Measurements from ENCODE around the gene CGB1.
A peak's percentile ranks its signal among the peaks of the same experiment; 100 is the strongest.
"Not testable (repeated sequence)": the region's sequence is repeated elsewhere in the genome, so short reads cannot be mapped to it uniquely, and the experiment has no call there.

CGB1 gene

GRCh38 chr19:49038111-49038510 lies 1.4 kb upstream of the CGB1 start:
- peak overlapping the region; percentile 26 for H3K27ac ChIP-seq (ENCODE audit: poor library complexity, severe bottlenecking)
- not testable (repeated sequence) for DNase-seq (ENCODE audit: low spot score); H3K9me3 ChIP-seq (ENCODE audit: severe bottlenecking); H3K4me1 ChIP-seq (ENCODE audit: insufficient read depth, poor library complexity, severe bottlenecking); ATAC-seq (ENCODE audit: low read depth); H3K27me3 ChIP-seq (ENCODE audit: insufficient read depth, poor library complexity, severe bottlenecking); H3K36me3 ChIP-seq (ENCODE audit: low read depth); H3K4me3 ChIP-seq (ENCODE audit: severe bottlenecking)

- H3K4me3 ChIP-seq (ENCODE audit: severe bottlenecking); H3K27ac ChIP-seq (ENCODE audit: poor library complexity, severe bottlenecking); H3K9me3 ChIP-seq (ENCODE audit: severe bottlenecking); DNase-seq (ENCODE audit: low spot score); ATAC-seq (ENCODE audit: low read depth); H3K36me3 ChIP-seq (ENCODE audit: low read depth); H3K4me1 ChIP-seq (ENCODE audit: insufficient read depth, poor library complexity, severe bottlenecking); H3K27me3 ChIP-seq (ENCODE audit: insufficient read depth, poor library complexity, severe bottlenecking): not testable (repeated sequence)
- peak; percentile 52 for TF ChIP-seq CTCF (IDR thresholded peaks at IDR 0.05; ENCODE audit: poor library complexity, severe bottlenecking)
Observed at GRCh38 chr19:49031642-49032301, 4.9 kb downstream of the CGB1 start, which contains the start of gene CGB2. Gene CGB2, plus strand, starts transcription at chr19:49031890. Its CDS starts 206 bp downstream, at chr19:49032096.

- not testable (repeated sequence) for H3K36me3 ChIP-seq (ENCODE audit: low read depth); H3K27me3 ChIP-seq (ENCODE audit: insufficient read depth, poor library complexity, severe bottlenecking); ATAC-seq (ENCODE audit: low read depth); H3K27ac ChIP-seq (ENCODE audit: poor library complexity, severe bottlenecking); H3K4me3 ChIP-seq (ENCODE audit: severe bottlenecking); H3K9me3 ChIP-seq (ENCODE audit: severe bottlenecking); H3K4me1 ChIP-seq (ENCODE audit: insufficient read depth, poor library complexity, severe bottlenecking); DNase-seq (ENCODE audit: low spot score)
Observed at GRCh38 chr19:49030323-49030722, 6.4 kb downstream of the CGB1 start.

GRCh38 chr19:49029749-49030148 lies 6.9 kb downstream of the CGB1 start:
- not testable (repeated sequence) for H3K27me3 ChIP-seq (ENCODE audit: insufficient read depth, poor library complexity, severe bottlenecking); H3K4me1 ChIP-seq (ENCODE audit: insufficient read depth, poor library complexity, severe bottlenecking); DNase-seq (ENCODE audit: low spot score); H3K36me3 ChIP-seq (ENCODE audit: low read depth); H3K9me3 ChIP-seq (ENCODE audit: severe bottlenecking); H3K4me3 ChIP-seq (ENCODE audit: severe bottlenecking); H3K27ac ChIP-seq (ENCODE audit: poor library complexity, severe bottlenecking)
- ATAC-seq (ENCODE audit: low read depth), result peak; percentile 36; the same call in 1 of the 3 replicates

GRCh38 chr19:49028686-49029085 lies 8.0 kb downstream of the CGB1 start:
- not testable (repeated sequence) for H3K9me3 ChIP-seq (ENCODE audit: severe bottlenecking); H3K4me3 ChIP-seq (ENCODE audit: severe bottlenecking); H3K36me3 ChIP-seq (ENCODE audit: low read depth); ATAC-seq (ENCODE audit: low read depth); H3K27ac ChIP-seq (ENCODE audit: poor library complexity, severe bottlenecking); DNase-seq (ENCODE audit: low spot score); H3K27me3 ChIP-seq (ENCODE audit: insufficient read depth, poor library complexity, severe bottlenecking); H3K4me1 ChIP-seq (ENCODE audit: insufficient read depth, poor library complexity, severe bottlenecking)

- not testable (repeated sequence) for H3K9me3 ChIP-seq (ENCODE audit: severe bottlenecking); H3K4me3 ChIP-seq (ENCODE audit: severe bottlenecking); DNase-seq (ENCODE audit: low spot score); H3K4me1 ChIP-seq (ENCODE audit: insufficient read depth, poor library complexity, severe bottlenecking); H3K27ac ChIP-seq (ENCODE audit: poor library complexity, severe bottlenecking); H3K36me3 ChIP-seq (ENCODE audit: low read depth); H3K27me3 ChIP-seq (ENCODE audit: insufficient read depth, poor library complexity, severe bottlenecking)
- ATAC-seq (ENCODE audit: low read depth), result peak; percentile 40; the same call in 1 of the 3 replicates
Observed at GRCh38 chr19:49025599-49025998, 11.1 kb downstream of the CGB1 start.

- H3K27me3 ChIP-seq (ENCODE audit: insufficient read depth, poor library complexity, severe bottlenecking); ATAC-seq (ENCODE audit: low read depth); H3K4me3 ChIP-seq (ENCODE audit: severe bottlenecking); H3K9me3 ChIP-seq (ENCODE audit: severe bottlenecking); DNase-seq (ENCODE audit: low spot score); H3K36me3 ChIP-seq (ENCODE audit: low read depth); H3K27ac ChIP-seq (ENCODE audit: poor library complexity, severe bottlenecking); H3K4me1 ChIP-seq (ENCODE audit: insufficient read depth, poor library complexity, severe bottlenecking): not testable (repeated sequence)
Observed at GRCh38 chr19:49025088-49025487, 11.6 kb downstream of the CGB1 start.

- not testable (repeated sequence) for H3K27ac ChIP-seq (ENCODE audit: poor library complexity, severe bottlenecking); H3K27me3 ChIP-seq (ENCODE audit: insufficient read depth, poor library complexity, severe bottlenecking); H3K36me3 ChIP-seq (ENCODE audit: low read depth); DNase-seq (ENCODE audit: low spot score); H3K9me3 ChIP-seq (ENCODE audit: severe bottlenecking); H3K4me3 ChIP-seq (ENCODE audit: severe bottlenecking); H3K4me1 ChIP-seq (ENCODE audit: insufficient read depth, poor library complexity, severe bottlenecking); ATAC-seq (ENCODE audit: low read depth)
Observed at GRCh38 chr19:49024233-49024632, 12.5 kb downstream of the CGB1 start, which contains the start of gene CGB3. Gene CGB3, minus strand, starts transcription at chr19:49024333. Its CDS starts 362 bp downstream, at chr19:49023971.

Measured in RWPE2 (cell line).